Measurements from ENCODE around the gene KCNB1.

- TF ChIP-seq CTCF (conservative IDR thresholded peaks at IDR 0.05) (no peak), ZFX (IDR thresholded peaks at IDR 0.05) (no peak)
Measured at GRCh38 chr20:49349078-49349477, 133.4 kb downstream of the KCNB1 start.
